ENCODE results near the gene LASP1.
"Not testable (repeated sequence)": the region's sequence is repeated elsewhere in the genome, so short reads cannot be mapped to it uniquely, and the experiment has no call there.

LASP1 gene

GRCh38 chr17:38906460-38907228 is 36.8 kb downstream of the LASP1 start:
- no peak for DNase-seq (ENCODE audit: low read depth in 2 of 3, low spot score in 1 of 3)

GRCh38 chr17:38907930-38908675 is 38.2 kb downstream of the LASP1 start:
- DNase-seq (ENCODE audit: low read depth in 2 of 3, low spot score in 1 of 3): no peak

GRCh38 chr17:38908676-38909181 is 38.9 kb downstream of the LASP1 start:
- DNase-seq (ENCODE audit: low read depth in 2 of 3, low spot score in 1 of 3): no peak

- DNase-seq (ENCODE audit: low read depth in 2 of 3, low spot score in 1 of 3): no peak
Observed at GRCh38 chr17:38910325-38910724, 40.5 kb downstream of the LASP1 start.

- no peak for DNase-seq (ENCODE audit: low read depth in 2 of 3, low spot score in 1 of 3)
Observed at GRCh38 chr17:38911081-38911730, 41.3 kb downstream of the LASP1 start.

GRCh38 chr17:38911731-38912081 is 41.8 kb downstream of the LASP1 start:
- DNase-seq (ENCODE audit: low read depth in 2 of 3, low spot score in 1 of 3): not testable (repeated sequence)

- DNase-seq (ENCODE audit: low read depth in 2 of 3, low spot score in 1 of 3): no peak
Observed at GRCh38 chr17:38912221-38912813, 42.5 kb downstream of the LASP1 start.

GRCh38 chr17:38914741-38915638 is 45.1 kb downstream of the LASP1 start:
- no peak for DNase-seq (ENCODE audit: low read depth in 2 of 3, low spot score in 1 of 3)

GRCh38 chr17:38915639-38915995 is 45.8 kb downstream of the LASP1 start:
- no peak for DNase-seq (ENCODE audit: low read depth in 2 of 3, low spot score in 1 of 3)

- DNase-seq (ENCODE audit: low read depth in 2 of 3, low spot score in 1 of 3): no peak
Observed at GRCh38 chr17:38916771-38917170, 46.9 kb downstream of the LASP1 start.

GRCh38 chr17:38917259-38917658 is 47.4 kb downstream of the LASP1 start:
- DNase-seq (ENCODE audit: low read depth in 2 of 3, low spot score in 1 of 3): no peak

- DNase-seq (ENCODE audit: low read depth in 2 of 3, low spot score in 1 of 3): no peak
Observed at GRCh38 chr17:38918129-38918913, 48.5 kb downstream of the LASP1 start.

- no peak for DNase-seq (ENCODE audit: low read depth in 2 of 3, low spot score in 1 of 3)
Observed at GRCh38 chr17:38918916-38919315, 49.1 kb downstream of the LASP1 start.

GRCh38 chr17:38919316-38920078 is 49.6 kb downstream of the LASP1 start:
- DNase-seq (ENCODE audit: low read depth in 2 of 3, low spot score in 1 of 3): no peak

GRCh38 chr17:38920374-38921291 is 50.8 kb downstream of the LASP1 start:
- DNase-seq (ENCODE audit: low read depth in 2 of 3, low spot score in 1 of 3): no peak

GRCh38 chr17:38921756-38922411 is 52.0 kb downstream of the LASP1 start:
- no peak for DNase-seq (ENCODE audit: low read depth in 2 of 3, low spot score in 1 of 3)

GRCh38 chr17:38922538-38923297 is 52.9 kb downstream of the LASP1 start:
- no peak for DNase-seq (ENCODE audit: low read depth in 2 of 3, low spot score in 1 of 3)

Data from stimulated activated CD4-positive, alpha-beta T cell treated with anti-CD3 and anti-CD28 coated beads, Interleukin-12 subunit alpha, Interleukin-12 subunit beta, amount 100 ng/mL, for 48 hours (primary cell).